KMS-11 (cell line): ENCODE results near the gene KLHL26.

ENCODE experiments used
- H2AFZ ChIP-seq: fragments of 200-600 bp; sonication (generic); 2 replicates; pipeline ENCODE4 v1.6.1; 2016; ENCODE audit warnings: antibody characterized with exemption, mixed run types, low read depth
- H3K27ac ChIP-seq: fragments of 200-600 bp; sonication (generic); 2 replicates; pipeline ENCODE4 v1.6.1; 2016; ENCODE audit warnings: mild to moderate bottlenecking, mixed run types
- H3K27me3 ChIP-seq: fragments of 200-600 bp; sonication (generic); 2 replicates; pipeline ENCODE4 v1.6.1; 2017; ENCODE audit warnings: mild to moderate bottlenecking, low read depth, mixed run types, moderate library complexity; ENCODE audit not compliant: insufficient read depth
- H3K36me3 ChIP-seq: fragments of 200-600 bp; sonication (generic); 2 replicates; pipeline ENCODE4 v1.6.1; 2017; ENCODE audit warnings: mild to moderate bottlenecking, mixed run types; ENCODE audit not compliant: insufficient read depth
- H3K4me1 ChIP-seq: fragments of 200-600 bp; sonication (generic); 2 replicates; pipeline ENCODE4 v1.6.1; 2016; ENCODE audit warnings: mild to moderate bottlenecking, low read depth, mixed run types; ENCODE audit not compliant: poor library complexity, severe bottlenecking
- H3K4me2 ChIP-seq: fragments of 200-600 bp; sonication (generic); 2 replicates; pipeline ENCODE4 v1.7.0; 2016; ENCODE audit warnings: mild to moderate bottlenecking, mixed run types
- H3K4me3 ChIP-seq: fragments of 200-600 bp; sonication (generic); IDR thresholded peaks from 2 replicates; pipeline ENCODE4 v1.6.1; 2017; ENCODE audit warnings: low read depth, low read length, mixed read lengths; ENCODE audit not compliant: insufficient read depth
- H3K79me2 ChIP-seq: fragments of 200-600 bp; sonication (generic); 2 replicates; pipeline ENCODE4 v1.6.1; 2016; ENCODE audit warnings: low read depth, mixed run types; ENCODE audit not compliant: insufficient read depth
- H3K9ac ChIP-seq: fragments of 200-600 bp; sonication (generic); 2 replicates; pipeline ENCODE4 v1.6.1; 2016; ENCODE audit warnings: mild to moderate bottlenecking, mixed run types
- H4K20me1 ChIP-seq: fragments of 200-600 bp; sonication (generic); 2 replicates; pipeline ENCODE4 v1.6.1; 2016; ENCODE audit warnings: mild to moderate bottlenecking, mixed run types; ENCODE audit not compliant: insufficient read depth
- TF ChIP-seq, protein P1 (sequence below): fragments of 200-600 bp; sonication (generic); conservative IDR thresholded peaks from 2 replicates; pipeline ENCODE4 v1.6.1; 2017; ENCODE audit warnings: low read depth, mild to moderate bottlenecking, antibody characterized with exemption, low read length, moderate library complexity, mixed read lengths

KLHL26 gene

DNA sequence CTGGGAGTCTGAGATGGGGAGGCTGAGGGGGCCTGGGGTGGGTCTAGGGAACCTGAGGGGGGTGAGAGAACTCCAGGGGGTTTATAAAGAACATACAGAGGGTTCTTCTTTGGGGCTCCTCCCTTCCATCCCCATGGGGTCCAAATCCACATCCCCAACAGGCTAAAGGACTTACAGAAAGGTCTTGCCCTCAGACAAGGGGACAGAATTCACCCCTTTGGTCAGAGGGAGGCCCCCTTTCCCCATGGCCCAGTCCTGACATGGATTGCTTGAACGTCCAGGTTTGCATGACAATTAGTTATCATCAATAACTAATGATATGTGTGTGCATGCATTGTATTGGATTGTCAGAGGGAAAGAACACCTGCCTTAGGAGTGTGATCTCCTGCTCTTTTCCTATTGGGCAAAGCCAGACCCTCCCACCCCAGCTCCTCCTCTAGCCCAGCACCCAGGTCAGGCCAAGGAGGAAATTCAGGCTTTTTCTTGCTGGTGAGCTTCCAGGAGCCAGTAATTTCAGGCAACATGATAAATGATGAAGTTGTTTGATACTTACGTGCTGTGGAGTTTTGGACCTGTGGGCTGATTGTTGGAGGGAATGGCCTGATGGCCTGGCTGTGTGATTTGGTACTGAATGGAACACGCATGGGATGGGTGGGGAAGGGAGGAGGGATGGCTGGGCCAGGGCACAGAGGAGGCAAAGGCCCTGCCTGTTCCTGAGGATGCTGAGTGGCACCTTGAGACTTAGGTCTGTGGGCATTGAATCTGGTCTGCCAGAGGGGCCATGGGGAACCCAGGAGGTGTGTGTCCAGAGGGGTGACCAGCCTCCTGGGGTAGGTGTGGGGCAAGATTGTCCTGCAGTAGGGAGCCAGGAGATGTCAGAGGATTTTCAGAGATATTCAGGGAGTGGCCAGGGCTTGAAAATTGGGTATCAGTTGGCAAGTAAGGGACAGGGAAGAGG, 1.1 kb downstream of the KLHL26 start:
- Histone ChIP-seq H3K27me3 (no peaks in the 10 kb centered on the region), H3K4me2 (peak overlapping the region; percentile 53), H3K4me3 (no peak overlapping the region), H2AFZ (no peak overlapping the region), H4K20me1 (no peaks in the 10 kb centered on the region), H3K79me2 (peaks cover 9% of the 10 kb centered on the region; the same call in 1 of the 2 replicates), H3K4me1 (peaks cover 22% of the 10 kb centered on the region), H3K36me3 (no peaks in the 10 kb centered on the region), H3K9ac (peak overlapping the region; percentile 89; the same call in 1 of the 2 replicates), H3K27ac (no peak overlapping the region)
- TF ChIP-seq, protein P1, sequence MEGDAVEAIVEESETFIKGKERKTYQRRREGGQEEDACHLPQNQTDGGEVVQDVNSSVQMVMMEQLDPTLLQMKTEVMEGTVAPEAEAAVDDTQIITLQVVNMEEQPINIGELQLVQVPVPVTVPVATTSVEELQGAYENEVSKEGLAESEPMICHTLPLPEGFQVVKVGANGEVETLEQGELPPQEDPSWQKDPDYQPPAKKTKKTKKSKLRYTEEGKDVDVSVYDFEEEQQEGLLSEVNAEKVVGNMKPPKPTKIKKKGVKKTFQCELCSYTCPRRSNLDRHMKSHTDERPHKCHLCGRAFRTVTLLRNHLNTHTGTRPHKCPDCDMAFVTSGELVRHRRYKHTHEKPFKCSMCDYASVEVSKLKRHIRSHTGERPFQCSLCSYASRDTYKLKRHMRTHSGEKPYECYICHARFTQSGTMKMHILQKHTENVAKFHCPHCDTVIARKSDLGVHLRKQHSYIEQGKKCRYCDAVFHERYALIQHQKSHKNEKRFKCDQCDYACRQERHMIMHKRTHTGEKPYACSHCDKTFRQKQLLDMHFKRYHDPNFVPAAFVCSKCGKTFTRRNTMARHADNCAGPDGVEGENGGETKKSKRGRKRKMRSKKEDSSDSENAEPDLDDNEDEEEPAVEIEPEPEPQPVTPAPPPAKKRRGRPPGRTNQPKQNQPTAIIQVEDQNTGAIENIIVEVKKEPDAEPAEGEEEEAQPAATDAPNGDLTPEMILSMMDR: no peak

- no peak overlapping the region for H3K27ac ChIP-seq
- H2AFZ ChIP-seq: no peak overlapping the region
- TF ChIP-seq, protein P1: no peak
- H3K4me3 ChIP-seq: no peak overlapping the region
- no peaks in the 10 kb centered on the region for H4K20me1 ChIP-seq
- H3K79me2 ChIP-seq: peaks cover 9% of the 10 kb centered on the region; the same call in 1 of the 2 replicates
- H3K4me1 ChIP-seq: peaks cover 16% of the 10 kb centered on the region
- no peaks in the 10 kb centered on the region for H3K27me3 ChIP-seq
- no peaks in the 10 kb centered on the region for H3K36me3 ChIP-seq
- H3K9ac ChIP-seq: no peak overlapping the region
- no peak overlapping the region for H3K4me2 ChIP-seq
These were observed 2.9 kb downstream of the KLHL26 start for GRCh38 chr19:18639706-18640243.

DNA sequence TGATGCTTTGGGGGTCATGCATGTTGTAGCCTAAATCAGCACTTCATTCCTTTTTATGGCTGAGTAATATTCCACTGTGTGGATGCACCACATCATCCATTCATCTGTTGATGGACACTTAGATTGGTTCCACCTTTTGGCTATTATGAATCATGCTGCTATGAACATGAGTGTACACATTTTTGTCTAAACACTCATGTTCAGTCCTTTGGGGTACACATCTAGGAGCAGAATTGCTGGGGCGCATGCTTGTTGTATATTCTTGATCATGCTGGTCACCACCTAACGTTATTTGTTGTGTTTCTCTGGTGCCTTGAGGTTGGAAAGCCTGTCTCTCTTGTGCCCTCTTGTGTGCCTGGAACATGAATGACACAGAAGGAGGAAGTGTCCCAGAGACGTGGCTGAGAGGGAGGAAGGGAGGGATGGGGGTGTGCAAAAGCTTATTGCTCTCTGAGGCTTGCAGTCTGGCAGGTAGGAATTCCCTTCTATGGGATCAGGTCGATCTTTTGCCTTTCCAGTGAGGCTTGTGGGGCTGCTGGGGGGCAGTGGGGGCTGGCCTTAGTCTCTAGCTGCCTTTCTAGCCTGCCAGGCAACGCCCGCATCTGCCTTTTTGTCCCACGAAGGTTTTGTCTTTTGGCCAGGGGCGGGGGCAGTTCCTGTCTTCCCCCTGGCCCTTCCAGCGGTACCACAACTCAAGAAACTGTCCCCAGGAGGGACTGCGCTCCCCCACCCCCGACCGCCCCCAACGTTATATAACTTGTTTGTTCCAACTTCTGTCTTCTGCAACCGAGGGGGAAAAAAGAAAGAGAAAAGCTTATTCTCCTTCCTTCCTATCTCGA, 7.6 kb downstream of the KLHL26 start:
- Histone ChIP-seq H4K20me1 (no peaks in the 10 kb centered on the region), H2AFZ (no peak overlapping the region), H3K4me3 (no peak overlapping the region), H3K27me3 (no peaks in the 10 kb centered on the region), H3K4me1 (no peaks in the 10 kb centered on the region), H3K4me2 (no peak overlapping the region), H3K27ac (no peak overlapping the region), H3K36me3 (no peaks in the 10 kb centered on the region), H3K79me2 (peaks cover 4% of the 10 kb centered on the region; the same call in 1 of the 2 replicates), H3K9ac (no peak overlapping the region)
- TF ChIP-seq, protein P1: no peak

- Histone ChIP-seq H3K27ac (no peak overlapping the region), H2AFZ (no peak overlapping the region), H4K20me1 (no peaks in the 10 kb centered on the region), H3K36me3 (no peaks in the 10 kb centered on the region), H3K4me2 (no peak overlapping the region), H3K4me3 (no peak overlapping the region), H3K9ac (no peak overlapping the region), H3K27me3 (no peaks in the 10 kb centered on the region), H3K4me1 (no peaks in the 10 kb centered on the region), H3K79me2 (peaks cover 4% of the 10 kb centered on the region; the same call in 1 of the 2 replicates)
- TF ChIP-seq, protein P1: no peak
These were observed 8.2 kb downstream of the KLHL26 start for GRCh38 chr19:18645035-18645511.
